HepG2 (cell line): Measurements from ENCODE around the gene MEIS1. TPM values are rescaled to one million over a fixed set of nuclear protein-coding genes. Genes with fewer than 3 reads are reported as not detected.
A peak's percentile ranks its signal among the peaks of the same experiment; 100 is the strongest.

Experiments
- ATAC-seq: fragments of 200-7000 bp; cut with Tn5 transposase; 3 replicates; pipeline ENCODE4 v1.9.1; 2020; ENCODE audit warnings: mild to moderate bottlenecking, moderate library complexity
- BruUV-seq: library from RNA; stranded (reverse); fragments of 400-500 nt; replicated peaks from 2 replicates; lab custom pipeline; 2021; lab: Mats Ljungman, UMichigan
- CTCF ChIA-PET: fragments of 300-600 bp; formaldehyde crosslinking; extraction: SDS; loops from one replicate; lab custom pipeline; 2021; ENCODE audit warnings: low total read pairs, inconsistent platforms, low intra/inter-chr PET ratio; lab: Yijun Ruan, JAX
- POLR2A ChIA-PET: fragments of 350-600 bp; sonication (Branson Sonifier 250); formaldehyde crosslinking; loops from one replicate; lab custom pipeline; 2020; ENCODE audit warnings: antibody characterized with exemption, inconsistent platforms; lab: Yijun Ruan, JAX
- DNase-seq: peaks from one replicate; pipeline ENCODE4 v3.0.0-alpha.2; 2015; ENCODE audit warnings: low spot score
- FAIRE-seq: peaks from 3 replicates; lab custom pipeline; 2011; peaks lifted over from hg19 to GRCh38; lab: Jason Lieb, UNC
- H2AFZ ChIP-seq: one replicate; pipeline ENCODE4 v1.6.1; 2011; ENCODE audit warnings: low read length, inconsistent platforms
- H3K27ac ChIP-seq: fragments of 300-600 bp; 3 replicates; pipeline ENCODE4 v1.8.0; 2011; ENCODE audit warnings: mixed run types, mild to moderate bottlenecking, mixed read lengths, low read length, inconsistent platforms; ENCODE audit not compliant: insufficient read depth; ENCODE audit errors: extremely low read length
- H3K27me3 ChIP-seq, 2 experiments: fragments of 200-600 bp in 1 of 2; 2 replicates in 1 of 2; 3 replicates in 1 of 2; pipeline versions ENCODE4 v1.6.0 to v1.8.0; 2011; ENCODE audit warnings: low read length in 2 of 2, mild to moderate bottlenecking in 2 of 2, moderate library complexity in 2 of 2, inconsistent platforms in 1 of 2; ENCODE audit not compliant: insufficient read depth in 2 of 2, control insufficient read depth in 1 of 2
- H3K36me3 ChIP-seq, 2 experiments: fragments of 200-600 bp in 1 of 2; replicated peaks in 1 of 2; 2 replicates in 1 of 2; 3 replicates in 1 of 2; pipeline versions ENCODE4 v1.5.1 to v1.8.0; 2011; ENCODE audit warnings: low read length in 2 of 2, inconsistent platforms in 1 of 2; ENCODE audit not compliant: insufficient read depth in 2 of 2, control insufficient read depth in 1 of 2
- H3K4me1 ChIP-seq: 2 replicates; pipeline ENCODE4 v1.5.1; 2012; ENCODE audit warnings: low read length, inconsistent platforms; ENCODE audit not compliant: insufficient read depth
- H3K4me2 ChIP-seq: 2 replicates; pipeline ENCODE4 v1.6.0; 2011; ENCODE audit warnings: low read depth, low read length, inconsistent platforms
- H3K4me3 ChIP-seq, 3 experiments: fragments of 200-600 bp in 1 of 3; sonication (generic), shearing (Covaris generic) in 1 of 3; replicated peaks in 1 of 3; 2 replicates each; pipeline ENCODE4 v1.5.1; 2011 to 2016; ENCODE audit warnings: low read length in 3 of 3, inconsistent platforms in 2 of 3, low read depth in 2 of 3, mild to moderate bottlenecking in 2 of 3, control low read depth in 1 of 3, mixed read lengths in 1 of 3; ENCODE audit not compliant: insufficient read depth in 1 of 3
- H3K79me2 ChIP-seq: one replicate; pipeline ENCODE4 v1.6.1; 2011; ENCODE audit warnings: low read length, inconsistent platforms; ENCODE audit not compliant: insufficient read depth
- H3K9ac ChIP-seq: 2 replicates; pipeline ENCODE4 v1.6.0; 2011; ENCODE audit warnings: mild to moderate bottlenecking, low read depth, low read length, inconsistent platforms; ENCODE audit not compliant: insufficient read depth
- H3K9me3 ChIP-seq: 2 replicates; pipeline ENCODE4 v1.5.1; 2012; ENCODE audit warnings: mild to moderate bottlenecking, low read length
- H4K20me1 ChIP-seq: 2 replicates; pipeline ENCODE4 v1.6.0; 2011; ENCODE audit warnings: inconsistent platforms, mild to moderate bottlenecking, low read length, moderate library complexity; ENCODE audit not compliant: insufficient read depth
- ATAD3A ChIP-seq: sonication (generic); formaldehyde crosslinking; IDR thresholded peaks from 2 replicates; pipeline ENCODE4 v1.4.0; 2020; ENCODE audit warnings: missing genetic modification reagents
- CERS6 ChIP-seq: sonication (generic); formaldehyde crosslinking; IDR thresholded peaks from 2 replicates; pipeline ENCODE4 v1.5.0; 2020; ENCODE audit warnings: missing genetic modification reagents
- HES4 ChIP-seq: sonication (generic); formaldehyde crosslinking; IDR thresholded peaks from 2 replicates; pipeline ENCODE4 v1.9.0; 2021; ENCODE audit warnings: mild to moderate bottlenecking, missing genetic modification reagents, borderline replicate concordance
- KDM1A ChIP-seq: IDR thresholded peaks from 2 replicates; pipeline ENCODE4 v1.6.1; 2016; ENCODE audit warnings: missing compliant biosample characterization
- MATR3 ChIP-seq: sonication (generic); formaldehyde crosslinking; IDR thresholded peaks from 2 replicates; pipeline ENCODE4 v1.4.0; 2020; ENCODE audit warnings: missing genetic modification reagents
- MTF1 ChIP-seq: sonication (generic); formaldehyde crosslinking; IDR thresholded peaks from 2 replicates; pipeline ENCODE4 v1.5.0; 2020; ENCODE audit warnings: missing genetic modification reagents
- NFIC ChIP-seq: IDR thresholded peaks from 2 replicates; pipeline ENCODE4 v1.6.1; 2012; ENCODE audit warnings: mild to moderate bottlenecking, low read length, inconsistent platforms
- PHF21A ChIP-seq: sonication (generic); formaldehyde crosslinking; IDR thresholded peaks from 2 replicates; pipeline ENCODE4 v1.5.0; 2020; ENCODE audit warnings: mild to moderate bottlenecking, missing genetic modification reagents
- SP140L ChIP-seq: sonication (generic); formaldehyde crosslinking; IDR thresholded peaks from 2 replicates; pipeline ENCODE4 v1.4.0; 2020; ENCODE audit warnings: missing genetic modification reagents, borderline replicate concordance
- TFDP1 ChIP-seq: IDR thresholded peaks from 2 replicates; pipeline ENCODE4 v1.6.1; 2016; ENCODE audit warnings: missing compliant biosample characterization, missing genetic modification reagents, borderline replicate concordance
- ZNF260 ChIP-seq: sonication (generic); formaldehyde crosslinking; IDR thresholded peaks from 2 replicates; pipeline ENCODE4 v1.4.0; 2020; ENCODE audit warnings: missing genetic modification reagents, low read depth, mild to moderate bottlenecking, borderline replicate concordance
- ZNF569 ChIP-seq: sonication (generic); formaldehyde crosslinking; IDR thresholded peaks from 2 replicates; pipeline ENCODE4 v1.5.0; 2020; ENCODE audit warnings: mild to moderate bottlenecking, missing genetic modification reagents, moderate library complexity, borderline replicate concordance
- ZNF713 ChIP-seq: sonication (generic); formaldehyde crosslinking; IDR thresholded peaks from 2 replicates; pipeline ENCODE4 v1.4.0; 2020; ENCODE audit warnings: mild to moderate bottlenecking, missing genetic modification reagents
- ZNF720 ChIP-seq: sonication (generic); formaldehyde crosslinking; IDR thresholded peaks from 2 replicates; pipeline ENCODE4 v1.4.0; 2020; ENCODE audit warnings: missing genetic modification reagents
- WGBS: methylation state at CpG from one replicate; pipeline ENCODE4 v1.1.6; 2017; ENCODE audit warnings: low lambda C conversion rate; 5-methylcytosine and 5-hydroxymethylcytosine counted together
- in situ Hi-C: cut with HindIII; loops from 2 replicates; pipeline ENCODE4 v1.10.0; 2017; ENCODE audit warnings: low pct_unique_long_range_greater_than_20kb; ENCODE audit not compliant: extremely low pct_ligation_motif_present
- intact Hi-C: fragments of 100-400 bp; cut with micrococcal nuclease; formaldehyde crosslinking; loops from one replicate; pipeline ENCODE4 v1.10.0; 2022; ENCODE audit not compliant: unreplicated experiment
- polyA plus RNA-seq, 8 experiments: library from polyadenylated mRNA; depleted of rRNA in 3 of 8; stranded (reverse) in 7 of 8; unstranded in 1 of 8; fragments of >200 nt; fragmentation: Illumina TruSeq in 4 of 8; extraction: Trizol in 4 of 8; gene quantifications; 2 replicates each; pipeline versions ENCODE4 v1.2.1 to v1.2.3, GENCODE V29; 2011 to 2016; ENCODE audit warnings: low read depth in 4 of 8, missing spikeins in 1 of 8, mixed read lengths in 1 of 8; ENCODE audit not compliant: insufficient read depth in 1 of 8
- total RNA-seq, 5 experiments: library from RNA; depleted of rRNA; stranded (reverse); fragments of >200 nt; fragmentation: Illumina TruSeq; extraction: Trizol; gene quantifications; 2 replicates each; pipeline ENCODE4 v1.2.3, GENCODE V29; 2016; ENCODE audit warnings: low read depth in 1 of 5
- TF ChIP-seq, protein P1 (sequence below): sonication (generic); formaldehyde crosslinking; IDR thresholded peaks from 2 replicates; pipeline ENCODE4 v1.5.0; 2020; ENCODE audit warnings: mild to moderate bottlenecking, missing genetic modification reagents
- TF ChIP-seq, protein P2 (sequence below): sonication (generic); formaldehyde crosslinking; IDR thresholded peaks from 2 replicates; pipeline ENCODE4 v1.5.0; 2020; ENCODE audit warnings: mild to moderate bottlenecking, missing genetic modification reagents

The MEIS1 gene
- total and polyA plus RNA-seq, 2 of the 13 experiments (the other 11 are each of a cell fraction or from before 2014, with no cell fraction given) = 3.8 to 6.0 TPM

DNA sequence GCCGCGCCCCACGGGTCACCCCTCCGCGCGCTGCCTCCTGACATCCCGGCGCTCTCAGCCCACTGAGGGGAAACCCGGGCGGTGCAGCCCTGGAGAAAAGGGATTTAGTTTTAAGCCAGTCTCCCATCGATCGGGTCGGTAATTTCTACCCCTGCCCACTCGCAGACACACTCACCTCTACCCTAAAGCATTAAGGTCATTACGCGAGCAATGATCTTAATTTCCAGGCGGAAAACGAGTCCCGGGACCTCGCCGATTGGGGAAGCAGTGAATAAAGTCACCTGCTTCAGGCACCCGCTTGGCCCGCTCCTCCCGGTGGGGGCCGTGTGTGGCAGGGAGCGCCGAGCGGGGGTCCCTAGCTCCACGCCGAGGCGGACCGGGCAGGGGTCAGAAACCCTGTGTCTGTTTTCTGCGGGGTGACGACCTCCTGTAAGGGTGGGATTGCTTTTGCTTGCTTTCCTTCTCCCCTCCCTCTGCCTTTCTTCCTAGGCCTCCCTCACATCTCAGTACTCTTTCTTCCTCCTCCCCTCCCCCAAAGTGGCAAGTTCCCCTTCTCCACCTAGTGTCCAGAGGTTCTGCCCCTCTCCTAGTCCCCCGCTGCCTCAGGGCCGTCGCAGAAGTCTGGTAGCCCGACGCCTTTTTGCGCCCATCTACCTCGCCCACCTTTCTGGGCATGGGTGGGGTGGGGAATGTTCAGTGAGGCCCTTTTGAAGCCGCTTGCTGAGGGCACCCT is 142.6 kb downstream of the MEIS1 start (continued):
- 0 out of 2 replicates have a peak, but pooled peaks have one; percentile 25 for TF ChIP-seq HES4 (CRISPR knock-in tag)
- TF ChIP-seq NFIC = no peak
- no peak for TF ChIP-seq MATR3 (CRISPR knock-in tag)
- no peak for TF ChIP-seq ATAD3A (CRISPR knock-in tag)
- TF ChIP-seq ZNF713 (CRISPR knock-in tag) = no peak
- TF ChIP-seq, all 625 proteins: peak for 5

DNA sequence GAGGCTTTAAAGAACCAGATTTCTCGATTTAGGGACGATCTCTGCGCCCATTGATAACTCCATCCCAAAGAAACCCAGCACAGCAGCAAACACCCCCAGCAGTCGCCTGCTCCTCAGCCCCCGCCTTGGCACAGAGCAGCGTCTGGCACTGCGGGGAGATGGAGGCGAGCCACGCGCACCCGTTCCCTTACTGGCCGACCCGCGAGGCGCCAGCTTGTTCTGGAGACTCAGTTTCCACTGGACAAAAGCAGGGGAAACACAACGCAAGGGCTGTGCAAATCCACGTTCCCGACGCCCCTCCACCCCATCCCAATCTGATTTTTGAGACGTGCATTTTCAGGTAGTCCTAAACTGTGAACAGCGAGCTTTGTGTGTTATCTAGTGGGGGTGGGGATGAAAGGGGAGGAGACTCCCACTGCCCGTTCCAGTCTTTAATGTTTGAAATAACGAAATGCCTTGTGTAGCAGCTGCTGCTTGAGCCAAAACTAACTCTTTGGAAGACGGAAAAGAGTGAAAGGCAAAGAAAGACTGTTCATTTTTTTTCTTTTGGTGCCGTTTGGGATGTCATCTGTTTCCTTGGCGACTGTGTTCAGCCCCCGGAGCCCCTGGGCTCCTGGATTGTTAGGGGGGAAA is 143.2 kb downstream of the MEIS1 start:
- peaks cover 36% of the 10 kb centered on the region for H3K4me1 ChIP-seq
- no peak overlapping the region for H3K9ac ChIP-seq
- H3K27ac ChIP-seq = no peak overlapping the region
- DNase-seq = no peak
- no peaks in the 10 kb centered on the region for H3K79me2 ChIP-seq
- peaks cover 4% of the 10 kb centered on the region; the same call in 1 of the 2 replicates for H4K20me1 ChIP-seq
- CTCF ChIA-PET = no interaction called here
- intact Hi-C loops = no loop called here
- no peak for FAIRE-seq
- no TSS peak for BruUV-seq
- WGBS = 9% methylated on average over 23 of the region's 27 CpGs
- H3K4me3 ChIP-seq = no peak overlapping the region
- H2AFZ ChIP-seq = no peak overlapping the region
- H3K27me3 ChIP-seq = peaks cover 26 to 77% of the 10 kb centered on the region in 2 experiments
- no peaks in the 10 kb centered on the region for H3K9me3 ChIP-seq
- POLR2A ChIA-PET = no interaction called here
- TF ChIP-seq SP140L (CRISPR knock-in tag) = no peak
- TF ChIP-seq, protein P1, sequence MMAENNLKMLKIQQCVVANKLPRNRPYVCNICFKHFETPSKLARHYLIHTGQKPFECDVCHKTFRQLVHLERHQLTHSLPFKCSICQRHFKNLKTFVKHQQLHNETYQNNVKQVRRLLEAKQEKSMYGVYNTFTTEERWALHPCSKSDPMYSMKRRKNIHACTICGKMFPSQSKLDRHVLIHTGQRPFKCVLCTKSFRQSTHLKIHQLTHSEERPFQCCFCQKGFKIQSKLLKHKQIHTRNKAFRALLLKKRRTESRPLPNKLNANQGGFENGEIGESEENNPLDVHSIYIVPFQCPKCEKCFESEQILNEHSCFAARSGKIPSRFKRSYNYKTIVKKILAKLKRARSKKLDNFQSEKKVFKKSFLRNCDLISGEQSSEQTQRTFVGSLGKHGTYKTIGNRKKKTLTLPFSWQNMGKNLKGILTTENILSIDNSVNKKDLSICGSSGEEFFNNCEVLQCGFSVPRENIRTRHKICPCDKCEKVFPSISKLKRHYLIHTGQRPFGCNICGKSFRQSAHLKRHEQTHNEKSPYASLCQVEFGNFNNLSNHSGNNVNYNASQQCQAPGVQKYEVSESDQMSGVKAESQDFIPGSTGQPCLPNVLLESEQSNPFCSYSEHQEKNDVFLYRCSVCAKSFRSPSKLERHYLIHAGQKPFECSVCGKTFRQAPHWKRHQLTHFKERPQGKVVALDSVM (CRISPR knock-in tag) = no peak
- no peak for TF ChIP-seq ZNF720 (CRISPR knock-in tag)
- no peak for TF ChIP-seq KDM1A (CRISPR knock-in tag)
- no peak for TF ChIP-seq MTF1 (CRISPR knock-in tag)
- no peak for TF ChIP-seq ZNF569 (CRISPR knock-in tag)
- TF ChIP-seq PHF21A (CRISPR knock-in tag) = no peak
- TF ChIP-seq TFDP1 = no peak
- no peak for TF ChIP-seq CERS6
- TF ChIP-seq, protein P2, sequence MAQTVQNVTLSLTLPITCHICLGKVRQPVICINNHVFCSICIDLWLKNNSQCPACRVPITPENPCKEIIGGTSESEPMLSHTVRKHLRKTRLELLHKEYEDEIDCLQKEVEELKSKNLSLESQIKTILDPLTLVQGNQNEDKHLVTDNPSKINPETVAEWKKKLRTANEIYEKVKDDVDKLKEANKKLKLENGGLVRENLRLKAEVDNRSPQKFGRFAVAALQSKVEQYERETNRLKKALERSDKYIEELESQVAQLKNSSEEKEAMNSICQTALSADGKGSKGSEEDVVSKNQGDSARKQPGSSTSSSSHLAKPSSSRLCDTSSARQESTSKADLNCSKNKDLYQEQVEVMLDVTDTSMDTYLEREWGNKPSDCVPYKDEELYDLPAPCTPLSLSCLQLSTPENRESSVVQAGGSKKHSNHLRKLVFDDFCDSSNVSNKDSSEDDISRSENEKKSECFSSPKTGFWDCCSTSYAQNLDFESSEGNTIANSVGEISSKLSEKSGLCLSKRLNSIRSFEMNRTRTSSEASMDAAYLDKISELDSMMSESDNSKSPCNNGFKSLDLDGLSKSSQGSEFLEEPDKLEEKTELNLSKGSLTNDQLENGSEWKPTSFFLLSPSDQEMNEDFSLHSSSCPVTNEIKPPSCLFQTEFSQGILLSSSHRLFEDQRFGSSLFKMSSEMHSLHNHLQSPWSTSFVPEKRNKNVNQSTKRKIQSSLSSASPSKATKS = no peak
- TF ChIP-seq ZNF260 (CRISPR knock-in tag) = no peak
- no peak overlapping the region for H3K4me2 ChIP-seq
- no peaks in the 10 kb centered on the region for H3K36me3 ChIP-seq
- ATAC-seq = no peak
- in situ Hi-C loops = loop anchor here (5.0 to 25.0 kb wide), 4 partner anchors 146 to 1259 kb away; no protein-coding TSS in a partner anchor
